ENCODE data around the gene C6orf62.
"Not testable (repeated sequence)": the region's sequence is repeated elsewhere in the genome, so short reads cannot be mapped to it uniquely, and the experiment has no call there.

C6orf62 gene

GRCh38 chr6:24666641-24667377, 52.1 kb downstream of the C6orf62 start, which contains the start of the genes ACOT13 and TDP2:
Gene ACOT13 (plus strand): TSS chr6:24667077. CDS start chr6:24667264, 187 bp downstream.
Gene TDP2 (minus strand): TSS chr6:24666899. CDS start chr6:24666862, 37 bp downstream.
- peak; percentile 90 for DNase-seq

- peak; percentile 54 for DNase-seq
Measured at GRCh38 chr6:24666097-24666640, 52.8 kb downstream of the C6orf62 start.

- no peak for DNase-seq
Measured at GRCh38 chr6:24664046-24664987, 54.6 kb downstream of the C6orf62 start.

- no peak for DNase-seq
Measured at GRCh38 chr6:24663189-24663588, 55.8 kb downstream of the C6orf62 start.

- DNase-seq = no peak
Measured at GRCh38 chr6:24662236-24662635, 56.7 kb downstream of the C6orf62 start.

- not testable (repeated sequence) for DNase-seq
Measured at GRCh38 chr6:24661759-24662158, 57.2 kb downstream of the C6orf62 start.

GRCh38 chr6:24660105-24660504, 58.8 kb downstream of the C6orf62 start:
- no peak for DNase-seq

GRCh38 chr6:24659561-24659960, 59.4 kb downstream of the C6orf62 start:
- no peak for DNase-seq

- DNase-seq = no peak
Measured at GRCh38 chr6:24658573-24659560, 60.1 kb downstream of the C6orf62 start.

- DNase-seq = no peak
Measured at GRCh38 chr6:24655215-24655614, 63.7 kb downstream of the C6orf62 start.

Measured in NCI-H1092 treated with DMSO at 0.1 percent for 48 hours (cell line).